ENCODE results near the gene ALOX12B.
"Not testable (repeated sequence)": the region's sequence is repeated elsewhere in the genome, so short reads cannot be mapped to it uniquely, and the experiment has no call there.

ALOX12B gene

DNA sequence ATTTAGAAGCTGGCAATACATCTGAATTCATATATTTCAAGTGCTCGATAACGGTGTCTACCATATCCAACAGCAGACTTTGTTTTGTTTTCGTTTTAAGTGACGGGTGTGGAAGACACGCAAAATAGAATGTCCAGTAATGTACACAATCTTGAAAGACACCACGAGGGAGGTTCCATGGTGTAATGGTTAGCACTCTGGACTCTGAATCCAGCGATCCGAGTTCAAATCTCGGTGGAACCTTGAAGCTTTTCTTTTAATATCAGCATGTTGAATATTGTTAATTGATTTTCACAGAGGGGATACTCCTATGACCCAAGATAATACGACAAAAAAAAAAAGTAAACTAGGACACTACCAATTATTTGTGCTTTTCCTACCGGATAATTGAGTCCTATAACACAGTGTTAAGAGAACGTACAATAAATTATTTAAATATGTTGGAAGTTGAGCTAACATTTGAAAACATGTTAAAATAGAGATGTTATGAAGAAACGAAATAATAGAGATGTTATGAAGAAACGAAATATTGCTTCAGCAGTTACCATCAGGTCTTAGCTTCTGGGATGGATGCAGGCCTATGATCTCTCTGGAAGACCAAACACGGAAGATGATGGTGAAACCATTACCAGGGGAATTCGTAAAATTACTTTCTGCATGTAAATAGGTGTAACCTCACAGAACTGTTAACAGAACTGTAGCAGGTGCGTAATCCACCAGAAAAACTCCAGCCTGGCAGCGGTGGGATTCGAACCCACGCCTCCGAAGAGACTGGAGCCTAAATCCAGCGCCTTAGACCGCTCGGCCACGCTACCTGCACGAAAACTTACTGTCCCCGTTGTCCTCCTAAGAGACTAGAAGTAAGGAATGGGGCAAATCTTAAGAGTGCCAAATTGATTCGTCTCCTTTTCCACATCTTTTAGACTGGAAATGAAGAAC lies 32.3 kb upstream of the ALOX12B start:
- DNase-seq (ENCODE audit: low read depth in 4 of 4, low spot score in 1 of 4), result peak; percentile 69 to 93 (median 86)

DNA sequence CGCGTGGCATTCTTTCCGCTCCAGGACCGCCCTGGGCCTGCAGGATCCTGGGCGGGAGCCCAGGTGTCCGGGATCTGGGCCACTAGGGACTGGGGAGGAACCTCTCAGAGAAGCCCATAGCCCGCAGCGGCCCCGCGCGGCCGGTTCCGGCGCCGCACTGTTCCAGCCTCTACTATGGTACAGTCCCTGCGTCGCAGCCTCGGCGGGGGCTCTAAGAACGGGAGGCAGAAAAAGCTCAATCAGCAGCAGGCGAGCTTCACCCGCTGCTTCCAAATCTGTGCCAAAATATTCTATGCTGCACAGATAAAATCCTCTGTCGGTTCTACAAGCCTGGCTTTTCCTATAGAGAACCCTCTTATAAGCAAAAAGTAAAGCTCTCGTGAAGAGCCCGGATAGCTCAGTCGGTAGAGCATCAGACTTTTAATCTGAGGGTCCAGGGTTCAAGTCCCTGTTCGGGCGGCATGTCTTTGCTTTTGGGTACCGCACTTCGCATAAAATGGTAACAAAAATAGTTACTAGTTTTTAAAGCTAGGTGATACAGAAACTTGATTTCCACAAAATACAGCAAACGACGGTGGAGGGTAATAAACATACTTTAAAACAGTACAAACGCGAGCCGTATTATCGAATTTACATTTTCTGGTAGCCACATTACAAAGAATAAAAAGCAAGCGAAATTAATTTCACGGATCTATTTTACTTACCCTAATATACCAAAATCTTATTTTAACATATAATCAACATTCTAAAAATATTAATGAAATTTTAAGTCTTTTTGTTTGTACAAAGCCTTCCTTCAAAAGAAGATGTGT lies 31.5 kb upstream of the ALOX12B start:
- DNase-seq (ENCODE audit: low read depth in 4 of 4, low spot score in 1 of 4), result peak in 3 of 4 experiments; percentile 68 to 82 (median 75)

DNA sequence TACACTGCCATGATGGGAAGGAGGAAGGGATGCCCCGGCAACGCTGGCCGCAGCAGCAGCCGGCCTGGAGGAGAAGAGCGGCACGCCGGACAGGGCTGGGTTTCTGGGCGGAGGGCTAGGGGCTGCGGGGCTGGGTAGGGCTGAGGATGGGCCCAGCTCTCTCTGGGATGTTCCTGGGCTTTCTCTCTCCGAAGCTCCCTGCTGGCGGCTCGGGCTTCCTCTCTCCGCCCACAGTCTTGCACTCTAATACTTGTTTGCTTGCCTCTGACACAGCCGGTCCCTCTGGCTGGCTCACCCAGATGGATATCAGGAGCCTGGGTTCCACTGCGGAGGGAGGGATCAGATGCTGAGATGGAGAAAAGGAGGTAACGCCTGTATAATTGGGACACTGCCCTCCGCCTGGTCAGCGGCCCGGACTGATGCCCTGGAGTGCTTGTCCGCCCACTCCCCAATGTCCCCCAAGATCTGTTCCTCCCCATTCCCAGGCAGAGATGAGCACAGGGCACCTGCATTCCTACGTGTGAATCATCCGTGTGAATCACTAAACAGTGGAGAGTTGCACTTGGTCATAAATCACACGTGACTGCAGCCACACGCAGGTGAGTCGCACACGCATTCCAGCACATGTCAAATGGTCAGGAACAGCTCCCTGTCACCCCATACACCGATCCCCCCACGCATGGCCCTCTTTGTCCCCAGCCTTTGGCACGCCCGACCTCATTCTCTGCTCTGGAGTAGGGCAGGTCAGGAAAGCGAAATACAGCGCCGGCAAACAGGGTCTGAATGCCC lies 30.7 kb upstream of the ALOX12B start, which contains the start of gene ALOXE3:
ALOXE3 (minus strand) TSS at position 535 of the 789 bp plus-strand sequence; CDS start at position 11, 524 bp downstream.
- peak in 1 of 4 experiments; percentile 16 for DNase-seq (ENCODE audit: low read depth in 4 of 4, low spot score in 1 of 4)

DNA sequence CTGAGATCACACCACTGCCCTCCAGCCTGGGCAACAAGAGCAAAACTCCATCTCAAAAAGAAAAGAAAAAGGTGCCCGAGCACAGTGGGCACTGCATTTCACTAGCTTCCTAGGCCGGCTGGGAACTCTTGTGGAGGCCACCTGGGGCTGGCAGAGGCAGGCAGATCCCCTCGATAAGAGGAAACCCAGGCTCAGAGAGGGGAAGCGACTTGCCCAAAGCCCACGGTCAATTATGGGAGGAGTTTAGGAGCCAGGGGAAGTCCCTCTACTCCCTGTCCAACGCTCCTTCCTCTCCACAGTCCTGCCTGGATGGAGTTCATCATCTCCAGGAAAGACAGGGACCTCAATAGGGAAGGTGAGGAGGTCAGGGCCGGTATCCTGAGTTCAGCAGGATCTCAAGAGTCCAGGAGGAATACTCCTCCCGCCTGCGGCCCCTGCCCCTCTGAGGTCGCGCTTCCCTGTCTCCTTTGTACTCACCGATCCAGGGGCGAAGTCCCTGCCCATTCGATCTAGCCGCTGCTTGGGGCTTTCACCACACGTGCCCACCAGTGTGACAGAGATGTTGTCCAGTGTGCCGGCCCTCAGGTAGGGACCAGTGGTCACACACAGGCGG lies 30.0 kb upstream of the ALOX12B start:
- DNase-seq (ENCODE audit: low read depth in 4 of 4, low spot score in 1 of 4), result no peak

DNA sequence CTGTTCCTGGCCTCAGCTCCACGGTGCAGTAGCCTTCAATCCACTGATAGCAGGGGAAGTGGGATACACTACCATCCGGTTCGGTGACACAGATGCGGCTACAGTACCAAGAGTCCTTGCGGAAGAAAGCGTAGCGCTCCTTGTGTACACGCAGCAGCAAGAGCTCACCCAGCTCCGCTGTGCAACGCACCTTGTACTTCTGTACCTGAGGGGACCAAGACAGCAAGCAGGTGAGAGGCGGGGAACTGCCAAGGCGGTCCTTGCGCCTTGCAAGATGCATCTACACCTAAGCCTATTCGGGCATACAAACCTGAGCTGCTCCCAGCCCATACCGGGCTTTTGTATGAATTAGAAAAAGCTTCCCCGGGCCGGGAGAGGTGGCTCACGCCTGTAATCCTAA lies 29.3 kb upstream of the ALOX12B start:
- DNase-seq (ENCODE audit: low read depth in 4 of 4, low spot score in 1 of 4), result no peak

DNA sequence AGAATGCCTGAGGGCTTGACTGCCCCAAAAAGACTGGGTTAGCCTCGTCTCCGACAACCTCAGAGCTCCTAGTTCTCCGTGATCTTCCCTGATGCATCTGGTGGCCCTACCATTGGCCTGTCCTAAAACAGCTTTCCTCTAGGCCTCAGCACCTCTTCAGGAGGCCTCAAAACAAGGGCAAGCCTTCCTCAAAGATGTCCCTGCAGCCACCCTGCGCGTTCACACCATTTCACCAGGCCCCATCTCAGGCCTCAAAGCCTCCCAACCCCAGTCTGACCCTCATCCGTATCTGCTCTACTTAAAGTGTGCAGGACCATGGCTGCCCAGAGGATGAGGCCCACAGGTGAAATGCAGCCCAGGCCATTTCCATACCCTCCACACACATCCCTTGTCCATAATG lies 23.4 kb upstream of the ALOX12B start:
- DNase-seq (ENCODE audit: low read depth in 4 of 4, low spot score in 1 of 4), result no peak

DNA sequence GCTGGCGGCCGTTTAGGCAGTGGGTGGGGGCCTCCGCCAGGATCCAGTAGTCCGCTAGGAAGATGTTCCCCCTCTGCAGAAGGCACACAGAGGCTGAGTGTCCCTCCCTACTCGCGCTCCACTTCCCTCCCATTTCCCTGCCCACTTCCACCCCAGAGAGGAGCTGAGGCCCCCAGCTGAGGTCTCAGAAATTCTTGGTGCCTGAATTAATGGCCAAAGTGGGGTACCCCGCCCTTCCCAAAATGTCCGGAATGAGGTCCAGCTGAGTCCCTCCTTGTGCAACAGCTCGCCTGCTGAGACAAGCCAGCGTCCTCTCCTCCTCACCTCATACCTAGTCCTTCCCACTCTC lies 22.9 kb upstream of the ALOX12B start:
- no peak for DNase-seq (ENCODE audit: low read depth in 4 of 4, low spot score in 1 of 4)

DNA sequence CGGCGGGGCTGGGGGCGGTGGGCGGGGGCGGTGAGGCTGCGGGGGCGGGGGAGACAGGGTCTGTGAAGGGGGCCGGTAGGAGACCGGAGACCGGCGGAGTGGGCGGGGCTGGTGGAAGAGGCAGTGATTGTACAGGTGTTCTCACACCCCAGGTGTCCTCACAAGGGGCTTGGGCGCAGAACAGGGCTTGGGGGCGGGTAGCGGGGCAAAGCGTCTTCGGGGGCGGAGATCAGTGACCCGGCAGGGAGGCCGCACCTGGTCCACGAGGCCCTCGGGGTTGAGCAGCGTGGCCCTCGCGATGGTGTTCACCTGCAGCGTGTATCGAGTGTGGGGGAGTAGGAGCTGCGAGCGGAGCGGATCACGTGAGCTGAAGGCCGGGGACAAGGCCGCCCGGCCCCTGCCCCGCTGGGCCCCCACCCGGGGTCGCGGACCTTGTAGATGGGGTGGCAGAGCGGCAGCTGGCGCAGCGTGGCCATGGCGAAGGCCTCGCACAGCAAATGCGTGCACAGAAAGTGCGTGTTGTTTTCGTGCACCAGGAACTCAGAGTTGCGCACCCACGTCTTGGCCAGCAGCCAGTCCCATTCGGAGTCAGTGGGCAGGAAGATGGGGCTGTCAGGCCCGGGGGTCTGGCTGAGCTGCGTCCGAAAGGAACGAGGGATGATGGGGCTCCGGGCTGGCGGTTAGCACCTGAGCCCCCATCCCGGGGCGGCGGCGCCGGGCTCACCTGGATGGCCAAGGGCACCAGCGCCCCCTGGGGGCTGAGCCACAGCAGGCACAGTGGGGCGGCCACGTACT lies 22.3 kb upstream of the ALOX12B start:
- peak in 3 of 4 experiments; percentile 59 to 74 (median 61) for DNase-seq (ENCODE audit: low read depth in 4 of 4, low spot score in 1 of 4)

DNA sequence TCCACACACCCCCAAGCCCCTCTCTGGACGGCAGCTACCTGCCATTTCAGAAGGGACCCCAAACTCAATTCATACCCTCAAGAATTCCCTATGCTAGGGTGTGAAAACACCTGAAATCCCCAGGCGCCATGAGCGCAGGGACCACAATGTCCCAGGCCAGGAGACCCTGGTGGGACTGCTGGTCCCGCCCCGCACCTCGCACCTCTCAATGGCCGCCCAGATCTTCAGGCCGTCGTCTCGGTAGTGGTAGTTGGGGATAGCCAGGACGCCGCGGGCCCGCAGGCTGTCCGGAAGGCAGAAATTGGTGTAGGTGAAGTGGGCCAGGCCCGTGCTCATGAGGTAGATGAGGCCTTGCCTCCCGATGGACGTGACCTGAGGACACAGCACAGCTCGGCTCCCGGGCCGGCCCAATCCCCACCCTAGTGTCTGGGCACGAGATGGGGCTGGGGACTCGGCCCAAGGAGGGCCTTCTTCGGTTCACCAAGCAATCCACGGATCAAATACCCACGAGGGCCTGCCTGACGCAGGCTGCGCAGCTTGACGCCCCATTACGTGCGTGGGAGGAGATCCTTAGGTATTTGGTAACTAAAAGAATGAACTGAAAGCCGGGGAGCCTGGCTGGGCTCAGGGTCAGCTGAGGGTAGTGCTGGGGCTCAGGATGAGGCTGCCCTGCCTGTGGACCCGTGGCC lies 21.6 kb upstream of the ALOX12B start:
- DNase-seq (ENCODE audit: low read depth in 4 of 4, low spot score in 1 of 4), result no peak

DNA sequence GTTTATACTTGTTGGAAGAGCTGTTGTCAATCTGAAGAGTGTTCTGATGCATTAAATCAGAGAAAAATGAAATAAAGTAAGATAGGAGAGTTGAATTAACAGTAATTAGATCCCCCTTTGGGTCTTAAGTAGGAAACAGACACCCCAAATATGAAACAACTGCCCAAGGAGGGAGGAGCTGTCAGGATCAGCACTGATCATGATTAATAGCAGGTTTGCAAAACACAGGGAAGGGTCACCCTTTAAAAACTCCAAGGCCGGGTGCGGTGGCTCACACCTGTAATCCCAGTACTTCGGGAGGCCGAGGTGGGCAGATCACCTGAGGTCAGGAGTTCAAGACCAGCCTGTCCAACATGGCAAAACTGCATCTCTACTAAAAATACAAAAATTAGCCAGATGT lies 19.5 kb upstream of the ALOX12B start:
- not testable (repeated sequence) for DNase-seq (ENCODE audit: low read depth in 4 of 4, low spot score in 1 of 4)

DNA sequence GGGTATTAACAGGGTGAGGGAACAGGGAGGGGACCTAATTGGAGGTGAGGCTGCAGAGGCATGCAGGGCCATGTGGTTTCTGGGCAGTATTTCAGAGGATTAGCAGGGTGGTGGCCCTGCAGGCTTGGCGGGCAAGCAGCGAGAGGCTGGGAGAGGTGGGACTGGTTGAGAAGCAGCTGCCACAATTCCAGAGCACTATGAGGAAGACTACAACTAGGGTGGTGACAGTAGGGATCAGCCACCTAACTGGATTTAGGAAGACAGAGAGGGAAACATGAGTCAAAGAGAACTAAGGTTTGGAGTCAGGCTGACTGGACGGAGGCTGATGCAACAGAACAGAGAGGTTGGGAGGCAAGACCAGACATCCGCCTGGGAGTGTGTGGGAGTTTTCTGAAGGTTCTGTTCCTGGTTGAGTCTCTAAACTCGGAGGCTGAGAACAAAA lies 18.5 kb upstream of the ALOX12B start:
- no peak for DNase-seq (ENCODE audit: low read depth in 4 of 4, low spot score in 1 of 4)

DNA sequence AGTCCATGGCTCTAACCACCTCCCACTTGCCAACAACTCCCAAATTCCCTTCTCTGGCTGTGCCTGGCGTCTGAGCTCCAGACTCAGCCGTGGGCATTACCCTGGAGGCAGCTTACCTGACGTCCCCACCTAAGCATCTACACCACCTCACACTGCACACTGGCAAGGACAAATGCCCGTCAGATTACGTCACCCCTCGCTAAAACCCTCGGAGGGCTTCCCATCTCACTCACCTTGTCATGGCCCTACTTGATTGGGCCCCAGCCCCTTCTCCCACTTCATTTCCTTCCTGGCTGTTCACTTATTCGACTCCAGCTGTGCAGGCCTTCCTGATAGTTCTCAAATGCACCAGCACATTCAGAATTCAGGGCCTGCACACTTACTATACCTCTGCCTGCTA lies 17.4 kb upstream of the ALOX12B start:
- DNase-seq (ENCODE audit: low read depth in 4 of 4, low spot score in 1 of 4), result no peak

DNA sequence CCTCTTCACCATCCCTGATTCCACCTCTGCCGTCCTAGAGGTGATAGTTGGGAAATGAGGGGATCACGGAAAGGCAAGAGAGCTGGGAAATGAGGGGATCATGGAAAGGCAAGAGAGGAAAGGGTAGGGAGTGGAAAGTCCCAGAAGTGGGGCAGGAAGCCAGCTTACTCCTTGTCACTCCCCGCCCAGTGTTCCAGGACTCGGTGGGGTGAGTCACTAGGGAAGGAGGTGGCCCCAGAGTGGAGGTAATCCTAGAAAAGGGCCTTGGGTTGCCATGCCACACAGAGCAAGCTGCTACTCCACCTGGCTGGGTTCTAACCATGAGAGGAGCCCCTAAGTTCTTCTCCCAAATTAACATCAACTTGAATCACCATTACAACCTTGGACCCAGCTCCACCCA lies 16.0 kb upstream of the ALOX12B start:
- DNase-seq (ENCODE audit: low read depth in 4 of 4, low spot score in 1 of 4), result no peak

DNA sequence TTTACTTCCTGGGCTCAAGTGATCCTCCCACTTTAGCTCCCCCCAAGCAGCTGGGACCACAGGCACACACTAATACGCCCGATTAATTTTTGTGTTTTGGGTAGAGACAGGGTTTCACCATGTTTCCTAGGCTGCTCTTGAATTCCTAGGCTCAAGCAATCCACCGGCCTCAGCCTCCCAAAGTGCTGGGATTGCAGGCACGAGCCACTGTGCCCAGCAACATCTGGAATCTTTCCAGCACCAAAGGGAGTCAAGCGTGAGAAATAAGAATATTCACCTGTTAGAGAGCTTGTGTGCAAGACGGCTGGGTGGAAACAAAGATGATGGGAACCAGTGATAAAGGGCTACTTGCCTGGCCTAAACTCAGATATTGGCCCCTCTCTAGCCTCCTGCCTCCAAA lies 14.2 kb upstream of the ALOX12B start:
- DNase-seq (ENCODE audit: low read depth in 4 of 4, low spot score in 1 of 4), result no peak

DNA sequence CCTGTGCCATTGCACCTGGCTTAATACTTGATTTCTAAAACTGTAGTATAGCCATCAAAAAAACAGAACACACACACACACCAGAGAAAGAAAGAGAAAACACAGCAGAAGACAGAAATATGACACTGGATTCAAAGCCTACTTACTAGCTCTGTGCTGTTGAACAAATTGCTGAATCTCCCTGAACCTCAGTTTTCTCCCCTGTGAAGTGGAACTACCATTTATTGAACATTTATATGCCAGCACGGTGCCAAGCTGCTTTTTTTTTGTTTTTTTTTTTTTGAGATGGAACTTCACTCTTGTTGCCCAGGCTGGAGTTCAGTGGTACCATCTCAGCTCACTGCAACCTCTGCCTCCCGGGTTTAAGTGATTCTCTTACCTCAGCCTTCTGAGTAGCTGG lies 13.2 kb upstream of the ALOX12B start:
- DNase-seq (ENCODE audit: low read depth in 4 of 4, low spot score in 1 of 4), result no peak

DNA sequence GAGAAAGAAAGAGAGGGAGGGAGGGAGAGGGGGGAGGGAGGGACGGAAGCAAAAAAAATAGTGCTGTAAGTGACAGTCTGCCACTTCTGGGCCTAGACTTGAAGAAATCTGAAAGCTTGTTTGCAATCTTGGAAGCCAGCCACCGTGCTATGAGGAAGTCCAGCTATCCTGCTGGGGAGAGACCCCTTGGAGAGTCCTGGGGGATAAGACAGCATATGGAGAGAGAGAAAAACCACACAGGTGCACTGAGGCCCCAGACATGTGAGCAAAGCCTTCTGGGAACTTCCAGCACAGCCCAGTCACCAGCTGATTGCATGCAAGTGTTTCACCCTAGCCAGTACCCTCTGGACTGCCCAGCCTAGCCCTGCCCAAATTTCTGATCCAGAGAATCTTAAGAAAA lies 12.6 kb upstream of the ALOX12B start:
- DNase-seq (ENCODE audit: low read depth in 4 of 4, low spot score in 1 of 4), result no peak

DNA sequence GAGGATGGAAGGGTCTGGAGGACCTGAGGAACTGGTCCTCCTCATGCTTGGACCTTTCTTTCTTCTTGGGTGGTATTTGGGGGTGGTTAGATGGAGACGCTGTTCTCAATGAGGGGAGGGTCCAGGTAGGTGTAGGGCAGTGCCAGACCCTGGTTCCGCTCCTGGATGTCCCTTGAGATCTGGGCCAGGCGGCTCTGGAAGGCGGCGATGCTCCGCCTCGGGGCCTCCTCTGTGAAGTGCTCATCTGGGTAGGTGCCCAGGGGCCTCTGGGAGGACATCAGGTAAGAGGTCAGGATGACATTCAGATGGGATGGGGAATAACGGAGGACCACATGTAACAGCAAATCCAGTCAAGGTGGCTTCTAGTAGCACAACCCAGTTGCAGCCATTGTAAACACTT lies 9.0 kb upstream of the ALOX12B start:
- no peak for DNase-seq (ENCODE audit: low read depth in 4 of 4, low spot score in 1 of 4)

DNA sequence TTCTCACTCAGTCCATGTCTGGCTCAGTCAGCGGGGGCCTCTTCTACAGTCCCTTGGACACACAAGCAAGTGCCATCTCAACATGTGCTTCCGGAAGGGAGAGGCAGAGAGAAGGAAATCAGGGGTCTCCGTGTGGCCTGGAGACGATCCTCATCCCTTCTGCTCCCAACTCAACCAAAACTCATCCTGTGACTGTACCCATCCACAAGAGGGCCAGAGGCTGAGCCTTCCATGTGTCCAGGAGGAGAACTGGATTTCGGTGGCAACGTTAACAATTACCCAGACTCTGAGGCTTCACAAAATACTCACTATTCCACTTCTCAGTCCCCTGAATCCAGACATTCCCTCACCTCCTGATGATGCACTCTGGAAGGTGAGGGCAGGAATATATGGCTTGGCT lies 7.8 kb upstream of the ALOX12B start:
- DNase-seq (ENCODE audit: low read depth in 4 of 4, low spot score in 1 of 4), result no peak

DNA sequence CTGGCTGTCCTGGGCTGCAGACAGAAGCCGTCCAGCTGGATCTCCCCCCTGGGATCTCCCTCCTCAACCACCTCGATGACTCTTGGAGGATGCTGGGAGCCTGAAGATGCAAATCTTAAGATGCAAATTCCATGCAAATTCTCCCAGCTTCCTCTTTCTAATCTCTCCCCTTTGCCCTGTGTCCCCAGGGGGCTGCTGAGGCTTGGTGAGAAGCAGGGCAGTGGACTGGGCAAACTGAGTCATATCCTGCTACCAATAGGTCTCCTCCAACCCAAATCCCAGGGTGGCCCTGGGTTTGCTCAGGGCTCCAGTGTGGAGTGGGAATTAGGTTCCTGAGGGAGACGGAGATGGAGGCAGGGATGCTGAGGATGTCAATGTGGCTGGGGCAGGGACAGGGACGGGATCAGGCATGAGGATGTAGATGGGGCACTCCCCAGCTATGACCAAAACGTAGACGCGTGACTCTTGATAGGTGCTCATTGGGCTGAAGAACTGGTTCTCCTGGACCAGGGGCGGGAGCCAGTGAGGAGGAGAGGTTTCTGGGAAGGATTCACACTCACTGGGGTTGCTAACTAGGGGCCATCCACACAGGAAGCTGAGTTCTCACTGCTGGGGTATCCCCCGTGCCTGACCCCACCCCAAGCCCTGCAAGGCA lies 3.6 kb upstream of the ALOX12B start:
- no peak for DNase-seq (ENCODE audit: low read depth in 4 of 4, low spot score in 1 of 4)

Measured in stimulated activated CD4-positive, alpha-beta T cell treated with anti-CD3 and anti-CD28 coated beads, Interleukin-1b, Interleukin-23, amount 100 ng/mL, for 24 hours (primary cell).